GM19468 (cell line): ENCODE results near the gene CCDC157.

ENCODE experiments used
- ATAC-seq: cut with Tn5 transposase; IDR thresholded peaks from one replicate; pipeline ENCODE4 v1.9.1; 2021; ENCODE audit warnings: mild to moderate bottlenecking, moderate library complexity, moderate number of reproducible peaks; ENCODE audit not compliant: unreplicated experiment; ENCODE audit errors: extremely low read depth

CCDC157 gene

DNA sequence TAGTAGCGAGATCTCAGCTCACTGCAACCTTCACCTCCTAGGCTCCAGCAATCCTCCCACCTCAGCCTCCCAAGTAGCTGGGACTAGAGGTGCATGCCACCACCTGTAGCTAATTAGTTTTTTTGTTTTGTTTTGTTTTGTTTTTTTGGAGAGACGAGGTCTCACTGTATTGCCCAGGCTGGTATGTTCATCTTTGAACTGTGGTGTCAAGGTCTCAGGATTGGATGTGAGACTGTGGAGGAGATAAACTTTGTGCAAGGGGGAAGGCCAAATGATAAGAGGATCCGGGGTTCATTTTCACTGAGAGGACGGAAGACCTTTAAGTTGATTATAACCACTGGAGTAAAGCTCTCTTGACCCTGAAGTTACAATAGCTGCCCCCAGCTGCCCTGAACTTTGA, 48.9 kb downstream of the CCDC157 start:
- ATAC-seq, result no peak

DNA sequence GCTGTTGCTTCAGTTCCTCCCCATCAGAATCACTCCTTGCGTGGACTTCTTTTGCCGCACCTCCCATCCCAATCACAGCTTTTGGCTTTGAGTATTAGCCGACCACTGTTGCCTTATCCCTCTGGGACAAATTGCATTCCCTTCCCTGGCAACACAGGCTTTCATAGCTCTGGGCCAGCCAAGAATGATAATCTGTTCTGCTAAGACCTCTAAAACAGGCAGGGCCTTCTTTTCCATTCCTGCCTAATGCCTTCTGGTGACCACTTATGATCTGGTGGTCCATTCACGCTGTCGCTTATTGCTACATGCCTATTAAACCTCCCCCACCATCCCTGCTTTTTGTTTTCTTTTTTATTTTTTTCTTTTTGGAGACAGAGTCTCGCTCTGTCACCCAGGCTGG, 49.6 kb downstream of the CCDC157 start:
- no peak for ATAC-seq

DNA sequence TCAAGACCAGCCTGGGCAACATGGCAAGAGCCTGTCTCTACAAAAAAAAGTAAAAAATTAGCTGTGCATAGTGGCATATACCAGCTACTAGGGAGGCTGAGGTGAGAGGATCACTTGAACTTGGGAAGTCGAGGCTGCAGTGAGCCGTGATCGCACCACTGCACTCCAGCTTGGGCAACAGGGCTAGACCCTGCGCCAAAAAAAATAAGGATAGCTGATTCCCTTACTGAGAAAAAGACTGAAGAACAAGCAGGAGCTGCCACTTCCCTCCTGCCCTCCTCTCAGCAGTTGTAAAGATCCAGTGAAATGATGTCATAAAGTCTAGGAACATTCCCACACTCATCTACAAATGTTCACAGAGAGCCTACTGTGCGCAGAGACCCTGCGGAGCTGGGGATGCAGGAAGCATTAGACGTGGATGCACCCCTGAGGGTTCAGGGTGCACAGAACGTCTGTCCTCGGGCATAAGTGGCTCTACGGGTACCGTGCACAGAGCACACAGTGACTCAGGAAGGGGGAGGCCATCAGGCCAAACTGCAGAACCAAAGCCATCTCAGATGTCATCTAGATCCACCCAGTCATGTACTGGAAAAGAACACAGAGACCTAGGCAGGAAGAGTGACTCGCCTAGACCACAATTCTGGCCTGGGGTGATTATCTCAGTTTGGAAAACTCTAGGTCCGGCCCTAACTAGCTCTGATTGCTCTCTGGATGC, 51.7 kb downstream of the CCDC157 start:
- no peak for ATAC-seq

DNA sequence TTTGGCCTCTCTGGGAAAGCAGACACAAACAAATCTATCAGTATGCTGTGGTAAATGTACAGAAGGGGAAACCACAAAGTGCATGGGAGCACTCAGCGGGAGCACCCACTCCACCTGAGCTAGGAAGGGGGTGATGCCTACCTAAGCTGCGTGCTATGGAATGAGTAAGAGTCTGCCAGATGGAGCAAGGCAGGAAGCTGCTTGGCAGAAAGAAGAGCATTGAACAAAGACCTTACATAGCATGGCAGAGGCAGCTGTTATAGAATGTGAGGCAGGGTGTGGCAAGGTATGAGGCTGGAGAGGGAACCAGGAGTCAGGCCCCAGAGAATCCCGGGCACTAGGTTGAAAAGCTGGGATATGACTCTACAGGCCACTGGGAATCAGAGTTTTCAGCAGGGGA, 55.0 kb downstream of the CCDC157 start:
- no peak for ATAC-seq

DNA sequence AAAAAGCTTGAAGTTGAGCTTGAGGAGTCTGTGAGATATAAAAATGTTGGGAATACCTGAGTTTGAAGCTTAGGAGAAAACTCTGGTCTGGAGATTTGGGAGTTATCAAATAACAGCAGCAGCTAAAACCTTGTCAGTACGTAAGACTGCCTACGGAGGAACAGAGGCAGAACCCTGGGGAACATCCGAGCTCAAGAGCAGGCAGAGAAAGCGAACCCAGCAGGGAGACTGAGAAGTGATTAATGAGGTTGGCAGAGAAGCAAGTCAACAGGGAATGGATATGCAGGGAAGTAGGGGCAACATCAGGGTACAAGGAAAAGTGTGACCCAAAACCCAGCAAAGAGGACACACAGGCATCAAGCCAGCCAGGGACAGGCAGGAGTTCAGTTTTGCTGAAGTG, 56.2 kb downstream of the CCDC157 start:
- ATAC-seq, result no peak

DNA sequence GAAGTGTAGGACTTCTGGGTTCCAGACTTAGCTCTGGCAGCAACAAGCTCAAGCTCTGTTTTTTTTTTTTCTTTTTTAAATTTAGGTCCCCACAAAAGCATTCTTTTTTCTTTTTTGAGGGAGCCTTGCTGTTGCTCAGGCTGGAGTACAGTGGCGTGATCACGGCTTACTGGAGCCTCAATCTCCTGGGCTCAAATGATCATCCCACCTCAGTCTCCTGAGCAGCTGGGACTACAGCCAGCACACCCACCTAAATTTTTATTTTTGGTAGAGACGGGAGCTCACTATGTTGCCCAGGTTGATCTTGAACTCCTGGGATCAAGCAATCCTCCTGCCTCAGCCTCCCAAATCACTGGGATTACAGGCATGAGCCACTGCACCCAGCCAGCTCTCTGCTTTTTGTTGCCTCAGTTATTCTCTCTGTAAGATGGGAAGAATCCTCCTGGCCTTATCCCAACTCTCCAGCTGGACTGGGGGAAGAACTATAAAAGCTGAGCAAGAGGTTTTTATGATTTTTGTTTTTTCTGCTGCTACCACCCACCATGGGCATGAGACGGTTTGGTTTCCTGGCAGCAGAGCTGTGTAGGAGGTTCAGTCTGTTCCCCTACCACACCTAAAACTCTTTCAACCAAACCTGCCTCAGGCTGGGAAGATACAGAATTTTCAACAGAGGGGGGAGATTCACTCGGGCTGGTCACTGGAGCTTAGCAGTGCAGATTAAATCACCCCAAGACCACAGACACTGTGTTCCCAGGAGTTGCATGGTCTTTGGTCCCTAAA, 57.1 kb downstream of the CCDC157 start:
- no peak for ATAC-seq

DNA sequence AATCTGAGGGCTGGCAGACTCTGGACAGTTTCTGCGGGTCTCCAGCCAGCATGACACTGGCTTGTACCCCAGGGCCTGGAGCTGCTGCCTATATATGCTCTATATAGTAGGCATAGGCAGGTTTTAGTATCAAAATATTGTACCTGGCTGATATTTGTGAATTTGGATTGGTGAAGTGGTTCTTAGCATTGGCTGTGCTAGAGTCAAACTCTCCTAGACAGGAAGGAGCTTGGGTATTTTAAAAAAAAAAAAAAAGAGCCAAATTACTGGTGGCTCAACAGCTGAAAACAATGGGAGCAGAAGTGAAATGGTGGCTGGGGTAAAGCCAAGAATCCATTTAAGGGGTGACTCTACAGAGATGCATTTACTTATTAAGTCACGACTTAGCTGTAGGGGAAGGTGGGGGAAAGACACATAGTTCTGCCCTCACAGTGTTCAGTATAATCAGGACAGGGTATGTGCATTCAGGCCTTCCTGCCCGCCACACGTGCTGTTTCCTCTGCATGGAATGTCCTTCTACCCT, 57.8 kb downstream of the CCDC157 start:
- ATAC-seq, result no peak

DNA sequence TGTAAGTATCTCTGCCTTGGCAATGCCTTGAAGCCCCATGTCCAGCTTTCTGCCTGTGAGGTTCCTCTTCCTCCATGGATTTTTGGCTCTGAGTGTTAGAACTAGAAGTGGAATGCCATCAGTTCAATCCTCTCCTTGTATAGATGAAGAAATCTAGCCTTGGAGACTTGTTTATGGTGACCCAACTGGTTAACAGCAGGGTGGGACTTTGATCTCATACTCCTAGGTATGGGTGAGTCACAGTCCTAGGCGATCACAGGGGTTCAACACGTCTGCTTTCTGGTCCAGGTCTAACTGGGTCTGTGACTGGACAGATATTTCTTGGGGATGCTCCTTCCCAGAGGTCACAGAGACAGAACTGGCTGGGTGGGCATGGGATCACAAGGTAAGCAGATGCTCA, 59.6 kb downstream of the CCDC157 start:
- ATAC-seq, result no peak

DNA sequence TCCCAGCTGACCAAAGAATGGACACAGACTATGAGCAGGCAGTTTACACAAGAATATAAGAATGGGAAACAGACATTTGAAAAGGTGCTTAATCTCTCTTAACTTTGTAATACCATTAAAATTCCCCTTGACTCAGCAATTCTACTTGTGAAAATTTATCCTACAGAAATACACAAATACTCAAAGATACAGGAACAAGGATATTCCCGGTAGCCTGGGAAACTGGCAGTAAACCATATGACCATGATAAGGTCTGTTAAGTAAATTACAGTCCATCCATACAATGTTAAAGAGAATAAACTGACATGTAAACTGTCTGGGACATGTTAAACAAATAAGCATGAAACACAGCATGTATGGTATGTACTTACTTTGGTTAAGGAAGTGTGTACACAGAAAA, 60.0 kb downstream of the CCDC157 start:
- no peak for ATAC-seq

DNA sequence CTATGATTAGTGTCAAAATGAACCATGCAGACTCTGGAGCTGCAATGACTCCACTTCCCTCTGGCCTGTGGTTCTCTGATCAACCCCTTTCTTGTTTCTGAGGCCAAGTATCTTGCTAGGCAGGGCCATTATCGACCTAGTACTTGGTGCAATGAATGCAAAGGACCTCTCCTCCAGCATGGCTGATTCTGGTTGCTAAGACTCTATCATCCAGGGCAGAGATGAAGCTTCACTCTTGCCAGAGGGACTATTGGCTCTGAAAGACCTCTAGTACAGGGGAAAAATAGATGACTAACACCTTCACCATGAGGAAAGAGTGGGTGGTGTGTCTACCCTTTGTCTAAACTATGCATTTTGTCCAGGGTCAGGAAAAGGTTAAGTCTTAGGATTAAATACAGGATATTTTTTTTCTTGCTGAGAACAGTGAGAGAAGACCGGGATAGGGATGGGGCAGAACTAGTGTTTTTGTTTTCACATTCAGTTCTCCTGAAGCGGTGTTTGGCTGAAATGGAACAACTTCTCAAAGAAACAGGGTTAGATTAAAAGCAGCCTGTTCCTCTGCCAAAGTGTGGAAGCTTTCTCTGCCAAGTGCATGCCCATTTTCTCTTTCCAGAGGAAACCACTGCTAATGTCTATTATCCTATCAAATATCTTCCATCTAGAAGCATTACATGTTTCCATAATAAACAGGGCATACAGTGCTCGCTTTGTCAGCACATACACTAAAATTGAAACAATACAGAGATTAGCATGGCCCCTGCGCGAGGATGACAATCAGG, 63.7 kb downstream of the CCDC157 start:
- ATAC-seq, result no peak

DNA sequence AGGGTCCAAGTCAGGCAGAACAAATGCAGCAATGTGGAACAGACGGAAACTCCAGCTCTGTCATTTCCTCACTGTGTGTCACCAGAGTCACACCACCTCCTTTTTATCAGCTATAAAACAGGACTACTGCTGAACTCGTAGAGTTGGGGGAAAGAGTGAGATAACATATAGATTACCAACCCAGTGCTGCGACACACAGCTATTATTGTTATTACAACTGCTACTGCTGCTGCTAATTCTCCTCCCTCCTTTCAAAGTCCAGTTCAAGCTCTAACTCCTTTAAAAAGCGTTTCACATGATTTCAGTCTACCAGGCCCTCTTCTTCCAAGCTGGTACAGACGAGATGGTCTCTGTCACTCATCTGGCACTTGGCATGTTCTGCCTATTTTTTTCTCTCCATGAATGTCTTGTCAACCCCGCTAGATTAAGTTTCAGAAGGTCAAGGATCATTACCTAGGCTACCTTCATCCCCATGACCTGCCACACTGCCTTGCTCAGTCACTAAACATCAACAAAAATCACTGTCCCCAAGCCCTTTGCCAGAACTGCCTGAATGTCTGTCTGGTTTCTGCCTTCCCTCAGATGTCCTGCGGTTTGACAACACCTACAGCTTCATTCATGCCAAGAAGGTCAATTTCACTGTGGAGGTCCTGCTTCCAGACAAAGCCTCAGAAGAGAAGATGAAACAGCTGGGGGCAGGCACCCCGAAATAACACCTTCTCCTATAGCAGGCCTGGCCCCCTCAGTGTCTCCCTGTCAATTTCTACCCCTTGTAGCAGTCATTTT, 65.1 kb downstream of the CCDC157 start:
- ATAC-seq, result no peak

DNA sequence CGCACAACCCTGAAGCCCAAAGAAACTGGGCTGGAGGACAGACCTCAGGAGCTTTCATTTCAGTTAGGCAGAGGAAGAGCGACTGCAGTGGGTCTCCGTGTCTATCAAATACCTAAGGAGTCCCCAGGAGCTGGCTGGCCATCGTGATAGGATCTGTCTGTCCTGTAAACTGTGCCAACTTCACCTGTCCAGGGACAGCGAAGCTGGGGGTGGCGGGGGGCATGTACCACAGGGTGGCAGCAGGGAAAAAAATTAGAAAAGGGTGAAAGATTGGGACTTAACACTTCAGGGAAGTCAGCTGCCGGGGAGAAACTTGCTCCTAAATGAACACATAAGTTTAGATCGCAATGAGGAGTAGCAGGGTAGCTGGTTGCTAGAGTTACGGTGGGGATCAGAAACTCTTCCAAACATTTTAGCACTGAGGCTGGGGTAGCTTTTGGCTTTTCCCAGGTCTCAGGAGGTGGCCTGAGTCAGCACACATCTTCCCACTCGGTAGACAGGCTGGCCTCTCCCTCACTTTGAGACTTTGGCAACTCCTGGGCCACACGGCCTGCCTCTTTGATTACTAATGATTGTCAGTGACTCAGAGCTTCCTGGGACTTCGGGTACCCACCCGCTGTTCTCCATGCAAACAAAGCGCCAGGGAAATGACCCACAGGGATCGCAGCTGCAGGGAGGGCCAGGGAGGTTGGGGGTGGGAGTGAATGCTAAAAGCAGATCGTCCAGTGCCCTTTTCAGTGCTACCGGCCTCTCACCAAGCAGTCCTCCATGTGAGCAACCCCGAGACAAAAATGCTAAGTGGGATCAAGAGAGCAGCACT, 65.9 kb downstream of the CCDC157 start:
- ATAC-seq, result no peak

DNA sequence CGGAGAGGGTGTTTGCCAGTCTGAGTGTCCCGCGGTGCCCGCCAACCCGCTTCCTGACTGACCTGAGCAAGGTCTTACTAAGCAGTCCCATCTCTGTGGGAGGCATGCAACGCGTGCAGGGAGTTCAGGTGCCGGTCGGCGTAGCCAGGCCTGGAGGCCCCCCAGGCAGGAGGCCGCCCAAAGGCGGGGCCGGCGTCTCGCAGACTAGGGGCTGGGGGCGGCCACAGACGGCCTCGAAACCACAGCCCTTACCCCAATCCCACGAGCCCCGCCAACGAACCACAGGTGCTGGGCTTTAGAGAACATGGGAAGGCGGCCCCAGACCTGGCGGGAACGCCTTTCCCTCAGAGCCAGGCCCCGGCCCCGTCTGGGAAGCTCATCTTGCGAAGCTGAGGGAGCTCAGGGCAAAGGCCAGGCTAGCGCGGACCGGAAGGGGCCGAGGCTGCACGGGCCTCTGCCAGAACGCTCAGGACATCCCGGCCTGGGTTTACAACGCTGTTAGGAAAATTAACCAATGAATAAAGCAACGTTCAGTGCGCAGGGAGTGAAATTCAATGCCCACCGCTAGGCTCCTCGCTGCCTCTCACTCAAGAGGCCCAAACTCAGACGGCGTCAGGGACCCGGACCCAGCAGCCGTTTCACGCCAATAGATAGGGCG, 66.6 kb downstream of the CCDC157 start:
- ATAC-seq, result no peak

DNA sequence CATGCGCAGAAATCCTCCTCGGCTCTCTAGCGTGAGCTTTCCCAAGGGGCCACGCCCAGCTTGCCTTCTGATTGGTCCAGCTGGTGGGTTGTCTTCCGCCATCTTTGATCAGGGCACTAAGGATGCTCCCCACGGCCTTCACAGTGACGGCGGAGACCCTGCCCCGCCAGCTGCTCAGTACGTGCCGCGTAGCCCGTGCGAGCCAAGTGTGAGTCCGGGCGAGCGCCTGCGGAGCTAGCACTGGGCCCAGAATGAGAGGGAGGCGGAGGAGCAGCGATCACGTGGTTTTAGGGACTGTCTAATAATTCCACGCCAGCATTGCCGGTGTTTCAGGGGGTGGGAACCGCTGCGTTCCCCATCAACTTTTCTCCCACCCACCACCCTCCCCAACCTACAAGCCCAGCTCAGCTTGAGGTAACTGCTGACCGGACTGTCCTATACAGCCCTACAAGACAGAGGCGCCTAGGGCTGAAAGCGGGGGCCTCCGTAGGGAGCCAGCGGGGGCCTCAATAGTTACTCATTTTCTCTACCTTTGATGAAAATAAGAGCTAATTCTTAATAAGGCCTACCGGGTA, 67.2 kb downstream of the CCDC157 start:
- peak; percentile 77 for ATAC-seq

DNA sequence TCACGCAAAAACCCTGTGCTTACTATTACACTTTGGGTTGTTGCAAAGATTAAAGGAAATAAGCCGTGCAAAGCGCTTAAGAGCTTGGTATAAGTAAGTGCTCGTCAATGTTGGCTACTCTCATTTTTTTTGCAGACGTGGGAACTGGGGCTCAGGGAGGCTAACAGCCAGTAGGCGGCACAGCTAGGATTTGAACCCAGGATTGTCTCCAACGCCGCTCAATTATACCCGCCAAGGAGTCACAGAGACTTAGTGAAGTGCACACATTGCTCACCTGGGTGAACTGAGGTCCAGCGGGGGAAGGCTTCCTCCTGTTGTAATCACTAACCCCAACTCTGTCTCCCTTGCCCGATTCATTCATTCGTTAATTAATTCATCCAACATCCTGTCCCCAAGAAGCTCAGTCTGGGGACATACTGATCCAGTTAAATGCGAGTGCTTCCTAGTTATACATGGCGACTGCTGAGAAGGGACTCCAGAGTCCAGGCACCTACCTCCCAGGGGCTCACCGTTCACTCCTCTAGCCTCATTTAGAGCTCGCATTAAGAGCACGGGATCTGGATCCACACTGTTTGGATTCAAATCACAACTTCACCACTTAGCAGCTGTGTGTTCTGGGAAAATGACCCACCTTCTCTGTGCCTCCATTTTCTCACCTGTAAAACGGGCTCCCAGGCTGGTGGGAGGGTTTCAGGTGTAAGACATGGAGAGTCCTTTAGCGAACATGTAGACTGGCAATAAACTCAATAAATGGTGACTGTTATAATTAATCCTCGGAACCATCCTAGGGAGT, 67.9 kb downstream of the CCDC157 start:
- no peak for ATAC-seq

DNA sequence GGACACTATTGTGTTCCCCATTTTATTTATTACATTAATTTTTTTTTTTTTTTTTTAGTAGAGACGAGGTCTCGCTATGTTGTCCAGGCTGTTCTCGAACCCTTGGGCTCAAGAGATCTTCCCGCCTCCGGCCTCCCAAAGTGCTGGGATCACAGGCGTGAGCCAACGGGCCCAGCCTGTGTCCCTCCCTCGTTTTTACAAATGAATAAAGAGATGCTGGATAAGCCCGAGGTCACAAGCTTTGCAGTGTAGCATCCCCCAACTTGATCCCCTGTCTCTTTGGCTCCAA, 68.5 kb downstream of the CCDC157 start:
- no peak for ATAC-seq

DNA sequence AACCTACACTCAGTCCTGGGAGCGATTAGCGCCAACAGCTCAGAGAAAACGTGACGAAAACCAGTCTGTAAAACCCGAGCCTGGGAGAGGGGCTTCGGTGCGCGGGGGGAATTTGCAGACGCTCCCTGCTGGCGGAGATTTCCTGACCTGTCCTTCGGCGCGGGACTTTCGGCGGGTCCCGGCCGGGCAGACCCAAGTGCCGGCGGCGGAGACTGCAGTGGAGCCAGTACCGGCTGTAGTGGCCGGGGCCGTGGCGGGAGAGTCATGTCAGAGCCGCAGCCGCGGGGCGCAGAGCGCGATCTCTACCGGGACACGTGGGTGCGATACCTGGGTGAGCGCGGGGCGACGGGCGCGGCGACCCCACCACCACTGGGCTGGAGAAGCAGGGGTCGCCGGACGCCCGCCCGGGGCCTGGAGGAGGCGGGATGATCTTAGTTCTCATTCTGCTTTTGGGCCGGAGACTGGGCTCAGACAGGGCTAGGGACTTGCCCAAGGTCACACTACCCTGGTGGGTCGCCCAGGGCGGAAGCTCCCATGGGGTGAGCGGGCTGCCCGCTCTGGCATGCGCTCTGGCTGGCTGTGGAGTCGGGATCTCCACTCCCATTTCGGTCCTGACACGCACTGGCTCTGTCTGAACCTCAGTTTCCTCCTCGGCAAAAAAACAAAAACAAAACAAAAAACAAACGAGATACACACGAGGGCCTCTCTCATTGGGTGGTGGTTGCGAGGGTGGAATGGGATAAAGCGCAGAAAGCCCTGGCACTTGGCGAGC, 69.0 kb downstream of the CCDC157 start, which contains the start of gene MTFP1:
TSS of gene MTFP1 (plus strand) at position 153 of the 772 bp plus-strand sequence. CDS start at position 265, 112 bp downstream.
- ATAC-seq, result no peak
